Neural crest cell (in vitro differentiated cells): ENCODE results near the gene TAP2. TPM values are rescaled to one million over a fixed set of nuclear protein-coding genes. Genes with fewer than 3 reads are reported as not detected.

ENCODE experiments used
- DNase-seq: peaks from one replicate; pipeline ENCODE4 v3.0.0; 2021; ENCODE audit warnings: low read depth, mixed read lengths, low spot score
- H3K27ac Mint-ChIP-seq: one replicate; pipeline ENCODE4 v1.8.0; 2021; ENCODE audit warnings: mild to moderate bottlenecking, mixed read lengths; ENCODE audit not compliant: unreplicated experiment
- H3K27me3 Mint-ChIP-seq: 2 replicates; pipeline ENCODE4 v1.8.0; 2021; ENCODE audit warnings: low read depth, mild to moderate bottlenecking, mixed read lengths
- H3K36me3 Mint-ChIP-seq: 2 replicates; pipeline ENCODE4 v1.8.0; 2021; ENCODE audit warnings: low read depth, mild to moderate bottlenecking, mixed read lengths
- H3K4me1 Mint-ChIP-seq: 2 replicates; pipeline ENCODE4 v1.8.0; 2021; ENCODE audit warnings: mixed read lengths
- H3K4me3 Mint-ChIP-seq: one replicate; pipeline ENCODE4 v1.8.0; 2021; ENCODE audit warnings: mild to moderate bottlenecking, mixed read lengths
- H3K9me3 Mint-ChIP-seq: 2 replicates; pipeline ENCODE4 v1.8.0; 2021; ENCODE audit warnings: mixed read lengths
- CTCF ChIP-seq: fragments of 200-600 bp; sonication (generic); conservative IDR thresholded peaks from 2 replicates; pipeline ENCODE4 v1.5.0; 2021; ENCODE audit warnings: antibody characterized with exemption, mild to moderate bottlenecking
- long read RNA-seq: library from polyadenylated mRNA; unstranded; transcript quantifications from one replicate; pipeline ENCODE4 v2.0.0, GENCODE V29; 2020
- total RNA-seq: library from RNA; stranded (reverse); gene quantifications from 2 replicates; pipeline ENCODE4 v1.2.1, GENCODE V29; 2021

The TAP2 gene
- total RNA-seq = 18.0 and 18.2 TPM in 2 replicates
- long read RNA-seq, partial matches to known transcripts = 0 of 1 reads
- long read RNA-seq, other reads (novel, unspliced or antisense) = 1 of 1 reads

GRCh38 chr6:32838114-32838958, at the start of gene TAP2:
TSS of gene TAP2 (minus strand) at chr6:32838739. CDS start at chr6:32838233, 506 bp downstream.
- no peak within 1 kb of the TSS for H3K27ac Mint-ChIP-seq
- H3K27me3 Mint-ChIP-seq = peaks cover 30% of the 10 kb centered on the region
- peaks cover 12% of the 10 kb centered on the region for H3K4me1 Mint-ChIP-seq
- H3K36me3 Mint-ChIP-seq = peaks cover 4% of the 10 kb centered on the region
- peak within 1 kb of the TSS; percentile 95 for H3K4me3 Mint-ChIP-seq
- no peaks in the 10 kb centered on the region for H3K9me3 Mint-ChIP-seq
- peak; percentile 95 for TF ChIP-seq CTCF
- peak; percentile 98 for DNase-seq

GRCh38 chr6:32887616-32888015, 49.1 kb upstream of the TAP2 start:
- no peak overlapping the region for H3K4me3 Mint-ChIP-seq
- H3K9me3 Mint-ChIP-seq = no peaks in the 10 kb centered on the region
- no peaks in the 10 kb centered on the region for H3K4me1 Mint-ChIP-seq
- no peak overlapping the region for H3K27ac Mint-ChIP-seq
- DNase-seq = no peak
- no peaks in the 10 kb centered on the region for H3K36me3 Mint-ChIP-seq
- TF ChIP-seq CTCF = no peak
- H3K27me3 Mint-ChIP-seq = peaks cover 70% of the 10 kb centered on the region

GRCh38 chr6:32886681-32887383, 48.3 kb upstream of the TAP2 start:
- Mint-ChIP-seq H3K4me3 (no peak overlapping the region), H3K36me3 (no peaks in the 10 kb centered on the region), H3K27ac (no peak overlapping the region), H3K4me1 (no peaks in the 10 kb centered on the region), H3K27me3 (peaks cover 69% of the 10 kb centered on the region), H3K9me3 (no peaks in the 10 kb centered on the region)
- no peak for TF ChIP-seq CTCF
- no peak for DNase-seq

GRCh38 chr6:32885698-32886286, 47.3 kb upstream of the TAP2 start:
- peaks cover 75% of the 10 kb centered on the region for H3K27me3 Mint-ChIP-seq
- H3K4me3 Mint-ChIP-seq = no peak overlapping the region
- no peaks in the 10 kb centered on the region for H3K9me3 Mint-ChIP-seq
- H3K36me3 Mint-ChIP-seq = no peaks in the 10 kb centered on the region
- no peak overlapping the region for H3K27ac Mint-ChIP-seq
- peak; percentile 78 for TF ChIP-seq CTCF
- no peak for DNase-seq
- H3K4me1 Mint-ChIP-seq = no peaks in the 10 kb centered on the region

- no peaks in the 10 kb centered on the region for H3K9me3 Mint-ChIP-seq
These were observed 45.2 kb upstream of the TAP2 start for GRCh38 chr6:32883789-32884188.

More at GRCh38 chr6:32883789-32884188, 45.2 kb upstream of the TAP2 start:
- Mint-ChIP-seq H3K36me3 (no peaks in the 10 kb centered on the region), H3K27ac (no peak overlapping the region), H3K4me3 (no peak overlapping the region), H3K27me3 (peaks cover 73% of the 10 kb centered on the region), H3K4me1 (no peaks in the 10 kb centered on the region)
- no peak for DNase-seq
- TF ChIP-seq CTCF = no peak
